Cardiac septum (tissue), 1 donor: ENCODE data around the gene DDX59. TPM values are rescaled to one million over a fixed set of nuclear protein-coding genes. Genes with fewer than 3 reads are reported as not detected.

Experiments used
- total RNA-seq: library from RNA; stranded (reverse); fragmentation: NEBNext Ultra II Directional; extraction: Animal tissue kit (Norgen Biotek cat#: 25700); gene quantifications from one replicate; pipeline ENCODE4 v1.2.1, GENCODE V29; 2021
- donor health status: DM: no; HTN: no; CAD: no.

DDX59 gene
- total RNA-seq, 1 donor from 2014 or later = 17.3 TPM

Other genes starting within 250 kb of the DDX59 start
- 0.05 TPM for gene KIF14, start 49.2 kb downstream of the DDX59 start, total RNA-seq
- gene CAMSAP2, start 69.0 kb upstream of the DDX59 start, total RNA-seq = 37.9 TPM
- gene GPR25, start 203.1 kb upstream of the DDX59 start, total RNA-seq = not detected
- gene INAVA, start 225.0 kb upstream of the DDX59 start, total RNA-seq = 0.27 TPM